Heart left ventricle (tissue), 16 donors: ENCODE data around the gene ERFE. TPM values are rescaled to one million over a fixed set of nuclear protein-coding genes. Genes with fewer than 3 reads are reported as not detected.
A peak's percentile ranks its signal among the peaks of the same experiment; 100 is the strongest.

ENCODE experiments used
- ATAC-seq, 4 donors: fragments of 200-7000 bp; cut with Tn5 transposase; one replicate each; pipeline ENCODE4 v1.9.1; 2020 to 2022; ENCODE audit warnings: moderate library complexity in 4 of 4, mild to moderate bottlenecking in 3 of 4, moderate number of reproducible peaks in 1 of 4
- DNase-seq, 5 donors: peaks; one replicate each; pipeline ENCODE4 v3.0.0-alpha.2; 2020
- H3K27ac ChIP-seq, 12 donors: fragments of 200-600 bp; sonication (generic) in 4 of 12; one replicate each; pipeline versions ENCODE4 v1.5.0 to v1.8.0; 2016 to 2022; ENCODE audit warnings: mild to moderate bottlenecking in 2 of 12
- H3K27me3 ChIP-seq, 9 donors: fragments of 200-600 bp; sonication (generic) in 2 of 9; one replicate each; pipeline versions ENCODE4 v1.5.1 to v1.8.0; 2016 to 2022; ENCODE audit warnings: mild to moderate bottlenecking in 3 of 9
- H3K36me3 ChIP-seq, 9 donors: fragments of 200-600 bp; sonication (generic) in 2 of 9; one replicate each; pipeline versions ENCODE4 v1.5.0 to v1.8.0; 2018 to 2022; ENCODE audit warnings: mild to moderate bottlenecking in 2 of 9
- H3K4me1 ChIP-seq, 12 donors: fragments of 200-600 bp; sonication (generic) in 4 of 12; one replicate each; pipeline versions ENCODE4 v1.5.0 to v1.8.0; 2016 to 2022; ENCODE audit warnings: mild to moderate bottlenecking in 3 of 12
- H3K4me3 ChIP-seq, 12 donors: fragments of 200-600 bp; sonication (generic) in 4 of 12; one replicate each; pipeline versions ENCODE4 v1.5.0 to v1.8.0; 2017 to 2022; ENCODE audit warnings: mild to moderate bottlenecking in 9 of 12, moderate library complexity in 4 of 12
- H3K9me3 ChIP-seq, 12 donors: fragments of 200-600 bp; sonication (generic) in 4 of 12; one replicate each; pipeline versions ENCODE4 v1.5.0 to v1.8.0; 2016 to 2022; ENCODE audit warnings: mild to moderate bottlenecking in 1 of 12
- CTCF ChIP-seq, 12 donors: fragments of 200-600 bp; sonication (generic) in 4 of 12; IDR thresholded peaks; one replicate each; pipeline versions ENCODE4 v1.5.0 to v1.8.0; 2018 to 2022; ENCODE audit warnings: antibody characterized with exemption in 12 of 12, mild to moderate bottlenecking in 5 of 12
- POLR2A ChIP-seq, 2 donors: fragments of 450-650 bp; IDR thresholded peaks; one replicate each; pipeline ENCODE4 v1.6.1; 2017; ENCODE audit warnings: antibody characterized with exemption in 2 of 2, mild to moderate bottlenecking in 2 of 2, moderate library complexity in 2 of 2
- WGBS, 4 donors: extraction: QIAGEN DNeasy Blood & Tissue Kit in 2 of 4; methylation state at CpG; one replicate each; pipeline versions ENCODE4 v1.1.5 to v1.1.7; 2013 to 2018; 5-methylcytosine and 5-hydroxymethylcytosine counted together
- intact Hi-C, 10 donors: fragments of 100-400 bp; cut with DNase I; formaldehyde crosslinking; loops; one replicate each; pipeline versions ENCODE4 v1.11.1 to v1.14.2; 2022
- polyA plus RNA-seq, 2 donors: library from polyadenylated mRNA; stranded (reverse); fragments of 200-250 nt; gene quantifications; one replicate each; pipeline ENCODE4 v1.2.3, GENCODE V29; 2013
- total RNA-seq, 9 donors: library from RNA; depleted of rRNA in 2 of 9; stranded (reverse); fragments of >200 nt in 2 of 9; fragmentation: NEBNext Ultra II Directional in 3 of 9; extraction: Animal tissue kit (Norgen Biotek cat#: 25700) in 3 of 9; gene quantifications; one replicate each; pipeline versions ENCODE4 v1.1.0 to v1.2.4, GENCODE V29; 2016 to 2023
- donor health status: ischemic (EF 13 %, LVEDD 7.1; RV severe dilation, severe dysfunction).
- donor health status: healthy with polysubstance abuse.
- donor health status: DM: no; HTN: yes; CAD: no.
- donor health status: DM: no; HTN: no; CAD: no.
- donor health status: ischemic (EF 25% LVEDD 6.9; RV normal size, moderate dysfunction).
- donor health status: ischemic (EF 25% LVEDD 5.7; RV mildly dilated, moderate dysfunction).
- donor health status: healthy.
- donor health status: DM: yes; HTN: yes; CAD: no.
- donor health status: ischemic (EF 35%, LVEDD 5.7; RV mildly dilated, moderate dysfunction).
- donor health status: nonischemic (EF 11% LVEDD 7.7; RV severe dilation, severe dysfunction).
- donor health status: DM: yes; HTN: yes; CAD: no.
- donor health status: PGD.
- donor health status: ischemic (EF 29% LVEDD 5.4; RV normal size, mild dysfunction).
- donor health status: nonischemic (EF 23%, LVEDD 6.1; RV moderate dilation, normal function).

The ERFE gene
- total and polyA plus RNA-seq, 11 donors: 0.08 to 1.8 (median 0.48) TPM; not detected in 3

GRCh38 chr2:238168196-238169047 lies 9.7 kb downstream of the ERFE start:
- 81 to 87% (median 85%) methylated on average over 10 to 13 of the region's 13 CpGs for WGBS, 4 donors
- H3K27ac ChIP-seq: peak overlapping the region in 5 of 12 donors; percentile 2 to 59 (median 23)
- DNase-seq (no peak), ATAC-seq (no peak)
- TF ChIP-seq POLR2A (IDR thresholded peaks at IDR 0.05): no peak
- no peak for TF ChIP-seq CTCF (IDR thresholded peaks at IDR 0.05)
- H3K36me3 ChIP-seq: peaks cover 0 to 61% (median 56%) of the 10 kb centered on the region in 9 donors
- no peak overlapping the region for H3K4me3 ChIP-seq
- H3K27me3 ChIP-seq: peaks cover 0 to 13% (median 7%) of the 10 kb centered on the region in 9 donors
- no peaks in the 10 kb centered on the region for H3K9me3 ChIP-seq
- intact Hi-C loops: loop anchor here in 3 of 10 donors (10.0 kb wide), 1 partner anchor 96 kb away; no protein-coding TSS in a partner anchor
- H3K4me1 ChIP-seq: peaks cover 0 to 30% (median 7%) of the 10 kb centered on the region in 12 donors

GRCh38 chr2:238169048-238169707 lies 10.4 kb downstream of the ERFE start:
- H3K27me3 ChIP-seq: peaks cover 0 to 6% (median 2%) of the 10 kb centered on the region in 9 donors
- ATAC-seq: peak in 1 of 4 donors; percentile 42
- no peaks in the 10 kb centered on the region for H3K9me3 ChIP-seq
- H3K27ac ChIP-seq: peak overlapping the region in 5 of 12 donors; percentile 2 to 75 (median 41)
- TF ChIP-seq CTCF (IDR thresholded peaks at IDR 0.05): no peak
- no peak for TF ChIP-seq POLR2A (IDR thresholded peaks at IDR 0.05)
- intact Hi-C loops: loop anchor here in 3 of 10 donors (10.0 kb wide), 1 partner anchor 96 kb away; no protein-coding TSS in a partner anchor
- H3K4me3 ChIP-seq: no peak overlapping the region
- H3K36me3 ChIP-seq: peaks cover 0 to 69% (median 64%) of the 10 kb centered on the region in 9 donors
- 45 to 74% (median 59%) methylated on average over 6 of the region's 6 CpGs for WGBS, 4 donors
- peaks cover 0 to 22% (median 7%) of the 10 kb centered on the region in 12 donors for H3K4me1 ChIP-seq
- DNase-seq: peak in 2 of 5 donors; percentile 11 to 64

GRCh38 chr2:238169708-238170251 lies 11.0 kb downstream of the ERFE start:
- peak in 2 of 4 donors; percentile 40 to 82 for ATAC-seq
- Histone ChIP-seq H3K9me3 (no peaks in the 10 kb centered on the region), H3K4me1 (peaks cover 0 to 22% (median 7%) of the 10 kb centered on the region in 12 donors), H3K36me3 (peaks cover 0 to 75% (median 70%) of the 10 kb centered on the region in 9 donors), H3K27me3 (peaks cover 0 to 1% (median 0%) of the 10 kb centered on the region in 9 donors), H3K4me3 (no peak overlapping the region), H3K27ac (peak overlapping the region in 3 of 12 donors; percentile 53 to 75 (median 59))
- 68 to 73% (median 70%) methylated on average over 5 of the region's 5 CpGs for WGBS, 4 donors
- no peak for TF ChIP-seq CTCF (IDR thresholded peaks at IDR 0.05)
- TF ChIP-seq POLR2A (IDR thresholded peaks at IDR 0.05): no peak
- DNase-seq: peak in 1 of 5 donors; percentile 54
- intact Hi-C loops: loop anchor here in 3 of 10 donors (10.0 kb wide), 1 partner anchor 95 kb away; no protein-coding TSS in a partner anchor
